Ovary (tissue), 9 donors: Measurements from ENCODE around the gene CHN2. TPM values are rescaled to one million over a fixed set of nuclear protein-coding genes. Genes with fewer than 3 reads are reported as not detected.
"Not testable (repeated sequence)": the region's sequence is repeated elsewhere in the genome, so short reads cannot be mapped to it uniquely, and the experiment has no call there.

Experiments
- DNase-seq, 5 donors: peaks; one replicate each; pipeline ENCODE4 v3.0.0-alpha.2; 2019 to 2020
- H3K27ac ChIP-seq, 2 donors: fragments of 200-600 bp; one replicate each; pipeline versions ENCODE4 v1.5.1 to v1.8.0; 2019 to 2022
- H3K27me3 ChIP-seq: fragments of 200-600 bp; one replicate; pipeline ENCODE4 v1.8.0; 2022
- H3K36me3 ChIP-seq: fragments of 200-600 bp; sonication (generic); one replicate; pipeline ENCODE4 v1.5.1; 2019
- H3K4me1 ChIP-seq: one replicate; pipeline ENCODE4 v1.8.1; 2013; ENCODE audit warnings: mild to moderate bottlenecking, moderate library complexity; ENCODE audit not compliant: insufficient read depth
- H3K4me3 ChIP-seq: fragments of 200-600 bp; sonication (generic); one replicate; pipeline ENCODE4 v1.5.1; 2017
- H3K9me3 ChIP-seq, 2 donors: fragments of 200-600 bp in 1 of 2; sonication (generic) in 1 of 2; one replicate each; pipeline versions ENCODE4 v1.5.1 to v1.8.1; 2013 to 2019; ENCODE audit warnings: mild to moderate bottlenecking in 1 of 2, moderate library complexity in 1 of 2
- CTCF ChIP-seq, 3 donors: fragments of 450-650 bp in 2 of 3; fragments of 200-600 bp in 1 of 3; IDR thresholded peaks; one replicate each; pipeline versions ENCODE4 v1.5.1 to v1.8.0; 2016 to 2022; ENCODE audit warnings: antibody characterized with exemption in 3 of 3, mild to moderate bottlenecking in 1 of 3
- EP300 ChIP-seq: sonication (generic); formaldehyde crosslinking; IDR thresholded peaks from one replicate; pipeline ENCODE4 v1.6.1; 2017; ENCODE audit warnings: antibody characterized with exemption
- POLR2A ChIP-seq: fragments of 450-650 bp; IDR thresholded peaks from one replicate; pipeline ENCODE4 v1.6.1; 2017; ENCODE audit warnings: antibody characterized with exemption, mild to moderate bottlenecking, moderate library complexity
- WGBS, 3 donors: extraction: QIAGEN DNeasy Blood & Tissue Kit in 1 of 3; methylation state at CpG; one replicate each; pipeline versions ENCODE4 v1.1.5 to v1.1.7; 2013 to 2017; 5-methylcytosine and 5-hydroxymethylcytosine counted together
- intact Hi-C, 4 donors: fragments of 100-400 bp; cut with DNase I; formaldehyde crosslinking; loops; one replicate each; pipeline versions ENCODE4 v1.11.0 to v1.15.1; 2022 to 2023
- polyA plus RNA-seq, 2 donors: library from polyadenylated mRNA; stranded (reverse); fragments of 200-250 nt in 1 of 2; fragments of 350-450 nt in 1 of 2; fragmentation: Illumina TruSeq in 1 of 2; extraction: RNeasy Lipid Tissue Mini Kit (QIAGEN cat#74804) in 1 of 2; gene quantifications; one replicate each; pipeline ENCODE4 v1.2.3, GENCODE V29; 2013 to 2014
- total RNA-seq, 7 donors: library from RNA; depleted of rRNA in 2 of 7; stranded (reverse); fragments of >200 nt in 2 of 7; fragmentation: NEBNext Ultra II Directional in 3 of 7; extraction: Animal tissue kit (Norgen Biotek cat#: 25700) in 3 of 7; gene quantifications; one replicate each; pipeline versions ENCODE4 v1.1.0 to v1.2.4, GENCODE V29; 2016 to 2023
- donor health status: DM: no; HTN: no; CAD: no; lungs with moderate emphysema.
- donor health status: DM: no; HTN: no; CAD: no.
- donor health status: Bipolar disorder and iron deficiency.
- donor health status: DM: yes; HTN: yes; CAD: no.
- donor health status: DM: no; HTN: no; CAD: no.
- donor health status: DM: yes; HTN: yes; CAD: no.

CHN2 gene
- total and polyA plus RNA-seq, 9 donors: 17.9 to 32.6 (median 22.3) TPM

- no peaks in the 10 kb centered on the region for H3K27me3 ChIP-seq
- no peak for DNase-seq
- H3K9me3 ChIP-seq: no peaks in the 10 kb centered on the region
- TF ChIP-seq EP300: no peak
- no peak for TF ChIP-seq POLR2A
- no peak for TF ChIP-seq CTCF (IDR thresholded peaks at IDR 0.05)
- 88 to 94% (median 90%) methylated on average over 3 of the region's 3 CpGs for WGBS, 3 donors
- H3K36me3 ChIP-seq: no peaks in the 10 kb centered on the region
- H3K27ac ChIP-seq: no peak overlapping the region
- H3K4me1 ChIP-seq: peaks cover 1% of the 10 kb centered on the region
- intact Hi-C loops: no loop called here
- no peak overlapping the region for H3K4me3 ChIP-seq
Measured at GRCh38 chr7:29258951-29259350, 64.4 kb downstream of the CHN2 start.

GRCh38 chr7:29262191-29262917 lies 67.8 kb downstream of the CHN2 start:
- WGBS, 3 donors: 87 to 92% (median 91%) methylated on average over 2 of the region's 2 CpGs
- Histone ChIP-seq H3K9me3 (no peaks in the 10 kb centered on the region), H3K27me3 (no peaks in the 10 kb centered on the region), H3K4me1 (no peaks in the 10 kb centered on the region), H3K36me3 (no peaks in the 10 kb centered on the region), H3K4me3 (no peak overlapping the region), H3K27ac (no peak overlapping the region)
- no peak for DNase-seq
- intact Hi-C loops: no loop called here
- no peak for TF ChIP-seq EP300
- TF ChIP-seq CTCF (IDR thresholded peaks at IDR 0.05): no peak
- TF ChIP-seq POLR2A: no peak

GRCh38 chr7:29263601-29264207 lies 69.1 kb downstream of the CHN2 start:
- H3K9me3 ChIP-seq, intact Hi-C loops, H3K27me3 ChIP-seq, H3K36me3 ChIP-seq, H3K4me1 ChIP-seq, H3K27ac ChIP-seq, DNase-seq, H3K4me3 ChIP-seq: not testable (repeated sequence)
- 96 to 98% (median 98%) methylated on average over 34 to 44 of the region's 44 CpGs for WGBS, 3 donors

GRCh38 chr7:29265208-29265923 lies 70.8 kb downstream of the CHN2 start:
- intact Hi-C loops: no loop called here
- no peak for TF ChIP-seq POLR2A
- no peak for TF ChIP-seq CTCF (IDR thresholded peaks at IDR 0.05)
- TF ChIP-seq EP300: no peak
- no peaks in the 10 kb centered on the region for H3K9me3 ChIP-seq
- H3K27ac ChIP-seq: no peak overlapping the region
- DNase-seq: no peak
- H3K4me3 ChIP-seq: no peak overlapping the region
- H3K27me3 ChIP-seq: no peaks in the 10 kb centered on the region
- H3K36me3 ChIP-seq: no peaks in the 10 kb centered on the region
- WGBS, 3 donors: 87 to 90% (median 88%) methylated on average over 6 of the region's 6 CpGs
- no peaks in the 10 kb centered on the region for H3K4me1 ChIP-seq
